ENCODE measurements around the gene PLEKHG5.

Gene PLEKHG5

DNA sequence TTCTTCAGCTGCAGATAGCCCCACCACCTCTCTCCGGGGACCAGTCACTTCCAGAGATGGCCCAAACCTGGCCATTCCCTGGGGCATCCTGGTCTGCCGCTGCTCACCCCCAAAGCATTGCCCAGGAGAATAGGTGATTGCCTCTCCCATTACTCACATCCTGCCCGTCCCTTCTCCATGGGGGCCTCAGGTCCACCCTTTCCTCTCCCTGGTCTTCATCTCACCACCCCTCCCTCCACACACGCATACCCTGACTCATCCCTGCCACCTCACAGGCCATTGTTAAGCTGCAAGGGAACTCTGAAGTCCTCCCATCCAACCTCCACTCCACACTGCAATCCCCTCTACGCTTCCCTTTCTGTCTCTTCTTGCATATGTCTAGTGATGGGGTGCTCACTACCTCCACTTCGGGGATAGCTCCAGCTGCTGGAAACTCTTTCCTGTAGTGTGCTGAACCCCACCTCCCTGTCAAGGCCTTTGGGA lies at the start of gene PLEKHG5:
PLEKHG5 (minus strand) TSS at position 188 of the 483 bp plus-strand sequence. CDS start 14,096 bp downstream, outside the sequence.
- DNase-seq, result no peak

DNA sequence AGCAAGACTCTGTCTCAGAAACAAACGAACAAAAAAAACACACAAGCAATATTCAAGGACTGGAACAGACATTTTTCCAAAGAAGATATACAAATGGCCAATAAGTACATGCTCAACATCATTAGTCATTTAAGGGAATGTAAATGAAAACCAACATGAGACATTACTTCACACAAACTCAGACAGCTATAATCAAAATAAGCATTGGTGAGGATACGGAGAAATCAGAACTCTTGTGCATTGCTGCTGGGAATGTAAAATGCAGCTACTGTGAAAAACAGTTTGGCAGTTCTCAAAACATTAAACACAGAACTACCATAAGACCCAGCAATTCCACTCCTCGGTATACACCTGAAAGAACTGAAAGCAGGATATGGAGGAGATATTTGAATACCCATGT lies 47.5 kb upstream of the PLEKHG5 start:
- no peak for DNase-seq

DNA sequence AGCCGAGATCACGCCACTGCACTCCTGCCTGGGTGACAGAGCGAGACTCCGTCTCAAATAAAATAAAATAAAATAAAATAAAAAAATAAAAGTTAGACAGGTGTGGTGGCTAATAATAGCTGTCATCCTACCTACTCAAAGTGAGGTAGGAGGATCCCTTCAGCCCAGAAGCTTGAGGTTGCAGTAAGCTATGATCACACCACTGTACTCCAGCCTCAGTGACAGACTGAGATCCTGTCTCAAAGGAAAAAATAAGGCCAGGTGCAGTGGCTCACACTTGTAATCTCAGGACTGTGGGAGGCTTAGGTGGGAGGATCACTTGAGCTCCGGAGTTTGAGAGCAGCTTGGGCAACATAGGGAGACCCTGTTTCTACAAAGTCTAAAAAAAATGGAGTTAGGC lies 44.8 kb upstream of the PLEKHG5 start:
- no peak for DNase-seq

- DNase-seq, result no peak
Observed at GRCh38 chr1:6535214-6535613, 43.7 kb upstream of the PLEKHG5 start.

- DNase-seq, result no peak
Observed at GRCh38 chr1:6534248-6534822, 42.9 kb upstream of the PLEKHG5 start.

GRCh38 chr1:6531996-6532395 lies 40.5 kb upstream of the PLEKHG5 start:
- no peak for DNase-seq

GRCh38 chr1:6530504-6531160 lies 39.2 kb upstream of the PLEKHG5 start:
- no peak for DNase-seq

GRCh38 chr1:6528492-6528891 lies 37.0 kb upstream of the PLEKHG5 start:
- no peak for DNase-seq

- DNase-seq, result no peak
Observed at GRCh38 chr1:6526316-6526715, 34.8 kb upstream of the PLEKHG5 start.

DNA sequence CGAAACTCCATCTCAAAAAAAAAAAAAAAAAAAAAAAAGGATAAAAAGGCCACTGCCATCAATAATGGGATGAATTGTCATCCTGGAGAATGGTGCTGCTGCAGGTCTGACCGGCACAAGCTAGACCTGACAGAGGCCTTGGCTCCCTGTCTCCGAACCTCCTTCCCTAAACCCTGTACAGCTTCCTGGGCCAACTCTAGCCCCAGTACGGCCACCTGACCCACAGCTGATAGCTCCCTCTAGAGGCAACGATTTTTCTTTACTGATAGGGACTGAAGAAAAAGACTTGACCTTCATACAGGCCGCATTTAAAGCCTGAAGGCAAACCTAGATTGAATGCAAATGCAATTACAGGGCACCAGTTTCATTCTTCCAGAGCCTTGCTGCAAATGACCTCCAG lies 32.1 kb upstream of the PLEKHG5 start:
- DNase-seq, result peak; percentile 10

- DNase-seq, result no peak
Observed at GRCh38 chr1:6521536-6521935, 30.1 kb upstream of the PLEKHG5 start.

GRCh38 chr1:6519935-6520671 lies 28.6 kb upstream of the PLEKHG5 start:
- DNase-seq, result peak; percentile 44

- no peak for DNase-seq
Observed at GRCh38 chr1:6519491-6519934, 28.0 kb upstream of the PLEKHG5 start.

- no peak for DNase-seq
Observed at GRCh38 chr1:6517435-6517851, 26.0 kb upstream of the PLEKHG5 start.

DNA sequence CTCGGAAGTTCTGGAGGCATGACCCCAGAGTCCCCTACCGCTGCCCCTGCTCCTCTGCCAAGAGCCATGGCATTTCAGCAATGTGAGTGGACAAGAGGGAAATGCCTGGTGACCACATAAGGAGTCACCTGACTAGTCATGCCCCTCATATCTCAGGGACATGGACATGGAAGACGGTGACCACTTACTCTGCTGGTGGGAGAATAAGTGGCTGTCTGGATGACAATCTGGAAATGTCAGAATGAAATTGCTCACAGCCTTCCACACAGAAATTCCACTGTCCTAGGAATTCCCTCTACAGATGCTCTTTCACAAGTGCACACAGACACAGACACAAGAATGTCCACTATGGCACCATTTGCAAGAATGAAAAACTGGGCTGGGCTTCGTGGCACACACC lies 24.3 kb upstream of the PLEKHG5 start:
- DNase-seq, result no peak

DNA sequence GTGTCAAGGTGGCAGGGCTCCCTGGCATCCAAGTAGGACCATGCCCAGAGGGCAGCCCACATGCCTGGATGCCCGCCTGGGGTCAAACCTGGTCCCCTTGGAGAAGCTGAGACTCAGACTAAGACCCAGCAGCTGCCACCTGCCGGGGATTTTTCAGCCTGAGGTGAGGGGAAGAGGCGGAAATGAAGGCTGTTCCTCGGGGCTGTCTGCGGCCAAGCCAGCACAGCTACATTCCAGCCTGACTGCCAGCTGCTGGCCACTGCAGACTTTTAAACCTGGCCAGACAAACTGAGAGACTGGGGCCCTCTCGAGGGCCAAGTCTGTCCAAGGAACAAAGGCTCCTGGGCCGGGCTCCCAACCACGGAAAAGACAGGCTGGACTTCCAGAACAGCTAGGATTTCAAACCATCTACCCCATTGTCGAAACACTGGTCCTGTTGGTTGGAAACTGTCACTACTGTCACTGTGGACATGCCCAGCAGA lies 21.9 kb upstream of the PLEKHG5 start:
- DNase-seq, result no peak

DNA sequence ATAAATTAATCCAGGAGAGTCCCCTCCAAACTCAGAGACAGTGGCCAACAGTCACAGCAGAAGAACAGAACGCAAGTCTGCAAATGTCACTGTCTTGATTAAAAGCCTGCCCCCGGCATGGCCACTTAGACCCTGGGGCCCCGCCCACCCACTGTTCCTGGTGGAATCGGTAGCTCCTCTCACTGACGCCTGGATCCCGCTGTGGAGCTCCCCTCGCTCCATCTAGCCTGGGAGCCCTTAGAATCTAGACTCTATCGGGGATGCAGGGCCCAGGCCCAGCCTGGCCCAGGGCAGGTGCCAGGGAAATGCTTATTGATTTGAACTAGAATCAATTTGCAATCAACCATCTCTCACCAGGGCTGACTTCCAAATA lies 21.4 kb upstream of the PLEKHG5 start:
- no peak for DNase-seq

GRCh38 chr1:6512245-6512907 lies 20.9 kb upstream of the PLEKHG5 start:
- DNase-seq, result no peak

GRCh38 chr1:6511561-6512244 lies 20.2 kb upstream of the PLEKHG5 start:
- DNase-seq, result no peak

- DNase-seq, result no peak
Observed at GRCh38 chr1:6511056-6511455, 19.6 kb upstream of the PLEKHG5 start.

DNA sequence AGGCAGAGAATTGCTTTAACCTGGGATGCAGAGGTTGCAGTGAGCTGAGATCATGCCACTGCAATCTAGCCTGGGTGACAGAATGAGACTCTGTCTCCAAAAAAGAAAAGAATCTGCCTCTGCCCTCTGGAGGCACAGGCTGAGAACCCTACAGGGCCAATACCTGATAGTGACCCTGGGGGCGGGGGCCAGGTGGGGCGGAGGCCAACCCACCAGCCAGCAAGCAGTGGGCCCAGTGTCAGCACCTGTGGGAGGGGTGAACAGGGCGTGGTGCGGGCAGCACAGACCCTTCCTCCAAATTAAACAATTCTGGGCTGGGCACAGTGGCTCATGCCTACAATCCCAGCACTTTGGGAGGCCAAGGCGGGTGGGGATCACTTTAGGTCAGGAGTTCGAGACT lies 19.0 kb upstream of the PLEKHG5 start:
- no peak for DNase-seq

GRCh38 chr1:6509919-6510291 lies 18.4 kb upstream of the PLEKHG5 start:
- no peak for DNase-seq

All from DMS153 (cell line).